K562 (cell line): Measurements from ENCODE around the gene CCDC85B. TPM values are rescaled to one million over a fixed set of nuclear protein-coding genes. Genes with fewer than 3 reads are reported as not detected.
A peak's percentile ranks its signal among the peaks of the same experiment; 100 is the strongest.

Experiments
- ATAC-seq: fragments of 200-7000 bp; cut with Tn5 transposase; 3 replicates; pipeline ENCODE4 v1.9.1; 2020; ENCODE audit warnings: moderate library complexity
- BruUV-seq: library from RNA; stranded (reverse); fragments of 400-500 nt; replicated peaks from 2 replicates; lab custom pipeline; 2021; lab: Mats Ljungman, UMichigan
- CTCF ChIA-PET: fragments of 300-600 bp; formaldehyde crosslinking; extraction: SDS; loops from one replicate; lab custom pipeline; 2021; ENCODE audit warnings: low intra/inter-chr PET ratio; lab: Yijun Ruan, JAX
- POLR2A ChIA-PET: fragments of 300-600, 350-650 bp; sonication (Branson Sonifier 250); formaldehyde crosslinking; extraction: SDS; loops from one replicate; lab custom pipeline; 2021; ENCODE audit warnings: antibody characterized with exemption, inconsistent platforms; lab: Yijun Ruan, JAX
- DNase-seq, 4 experiments: peaks; one replicate each; pipeline versions ENCODE4 v3.0.0 to v3.0.0-alpha.2; 2011 to 2018; ENCODE audit warnings: low spot score in 3 of 4, mixed read lengths in 3 of 4; ENCODE audit errors: extremely low read depth in 1 of 4
- FAIRE-seq: peaks from 2 replicates; lab custom pipeline; 2011; peaks lifted over from hg19 to GRCh38; lab: Jason Lieb, UNC
- H2AFZ ChIP-seq: 2 replicates; pipeline ENCODE4 v1.6.0; 2011; ENCODE audit warnings: low read depth, low read length, control low read depth, inconsistent platforms
- H3K27ac ChIP-seq: fragments of 200-600 bp; 3 replicates; pipeline ENCODE4 v1.8.0; 2011; ENCODE audit warnings: low read depth, mild to moderate bottlenecking, control low read depth, inconsistent platforms, low read length, moderate library complexity, mixed read lengths; ENCODE audit errors: extremely low read depth
- H3K27me3 ChIP-seq, 2 experiments: fragments of 300-600 bp in 1 of 2; 2 replicates in 1 of 2; 3 replicates in 1 of 2; pipeline versions ENCODE4 v1.6.0 to v1.8.0; 2011; ENCODE audit warnings: inconsistent platforms in 2 of 2, low read length in 2 of 2, mild to moderate bottlenecking in 1 of 2, mixed read lengths in 1 of 2, moderate library complexity in 1 of 2; ENCODE audit not compliant: control insufficient read depth in 2 of 2, insufficient read depth in 2 of 2
- H3K36me3 ChIP-seq: fragments of 300-600 bp; 3 replicates; pipeline ENCODE4 v1.8.0; 2011; ENCODE audit warnings: mild to moderate bottlenecking, low read length, inconsistent platforms; ENCODE audit not compliant: control insufficient read depth, insufficient read depth
- H3K4me1 ChIP-seq, 2 experiments: fragments of 200-600 bp in 1 of 2; replicated peaks in 1 of 2; 2 replicates in 1 of 2; 3 replicates in 1 of 2; pipeline versions ENCODE4 v1.5.1 to v1.8.0; 2011; ENCODE audit warnings: inconsistent platforms in 2 of 2, low read length in 2 of 2, mild to moderate bottlenecking in 1 of 2, mixed read lengths in 1 of 2, moderate library complexity in 1 of 2; ENCODE audit not compliant: control insufficient read depth in 2 of 2, insufficient read depth in 2 of 2
- H3K4me2 ChIP-seq: 2 replicates; pipeline ENCODE4 v1.6.1; 2011; ENCODE audit warnings: low read length, control low read depth, inconsistent platforms, mixed read lengths; ENCODE audit not compliant: insufficient read depth
- H3K4me3 ChIP-seq: fragments of 200-600 bp; sonication (generic), shearing (Covaris generic); 2 replicates; pipeline ENCODE4 v1.5.1; 2016; ENCODE audit warnings: control low read depth, inconsistent platforms
- H3K79me2 ChIP-seq: fragments of 200-600 bp; 3 replicates; pipeline ENCODE4 v1.8.0; 2011; ENCODE audit warnings: low read length, inconsistent platforms; ENCODE audit not compliant: control insufficient read depth, insufficient read depth
- H3K9ac ChIP-seq, 2 experiments: 2 replicates each; pipeline versions ENCODE4 v1.6.0 to v1.6.1; 2011; ENCODE audit warnings: low read depth in 2 of 2, low read length in 2 of 2, control low read depth in 1 of 2, inconsistent platforms in 1 of 2, mild to moderate bottlenecking in 1 of 2, mixed read lengths in 1 of 2; ENCODE audit not compliant: insufficient read depth in 1 of 2
- H3K9me1 ChIP-seq: one replicate; pipeline ENCODE4 v1.6.0; 2011; ENCODE audit warnings: inconsistent platforms, mild to moderate bottlenecking, low read length, moderate library complexity; ENCODE audit not compliant: control insufficient read depth, insufficient read depth
- H3K9me3 ChIP-seq: replicated peaks from 2 replicates; pipeline ENCODE4 v1.5.1; 2011; ENCODE audit warnings: low read depth, low read length, inconsistent platforms; ENCODE audit not compliant: control insufficient read depth, insufficient read depth
- H4K20me1 ChIP-seq: replicated peaks from 2 replicates; pipeline ENCODE4 v1.6.1; 2011; ENCODE audit warnings: low read length, inconsistent platforms, mixed read lengths; ENCODE audit not compliant: control insufficient read depth, insufficient read depth
- C11orf30 ChIP-seq: fragments of 450-650 bp; IDR thresholded peaks from 2 replicates; pipeline ENCODE4 v1.6.1; 2016; ENCODE audit warnings: low read depth, mild to moderate bottlenecking
- DDX20 ChIP-seq: fragments of 450-650 bp; IDR thresholded peaks from 2 replicates; pipeline ENCODE4 v1.6.1; 2016; ENCODE audit warnings: missing genetic modification characterization, low read depth, mild to moderate bottlenecking, missing compliant biosample characterization, moderate library complexity
- GABPB2 ChIP-seq: fragments of 250-450 bp; sonication (Bioruptor Pico); conservative IDR thresholded peaks from 2 replicates; pipeline ENCODE4 v1.5.1; 2021; ENCODE audit warnings: mild to moderate bottlenecking
- MCM3 ChIP-seq: fragments of 450-650 bp; IDR thresholded peaks from 2 replicates; pipeline ENCODE4 v1.6.1; 2016
- NFIC ChIP-seq: fragments of 450-650 bp; IDR thresholded peaks from 2 replicates; pipeline ENCODE4 v1.6.1; 2017; ENCODE audit warnings: mild to moderate bottlenecking, inconsistent platforms
- NR2C2 ChIP-seq, 2 experiments: fragments of 200-800 bp in 1 of 2; sonication (Bioruptor generic) in 1 of 2; sonication (generic) in 1 of 2; formaldehyde crosslinking in 1 of 2; IDR thresholded peaks; 2 replicates each; pipeline versions ENCODE4 v1.6.1 to v1.8.0; 2016 to 2022; ENCODE audit warnings: mild to moderate bottlenecking in 1 of 2, missing compliant biosample characterization in 1 of 2, missing genetic modification characterization in 1 of 2, missing genetic modification reagents in 1 of 2
- PHF21A ChIP-seq: fragments of 450-650 bp; IDR thresholded peaks from 2 replicates; pipeline ENCODE4 v1.6.1; 2017; ENCODE audit warnings: low read depth, borderline replicate concordance
- RBFOX2 ChIP-seq: fragments of 200-400 bp; formaldehyde crosslinking; IDR thresholded peaks from 2 replicates; pipeline ENCODE4 v1.6.1; 2017; ENCODE audit warnings: low read depth, mild to moderate bottlenecking, low read length, moderate library complexity
- TSC22D4 ChIP-seq: fragments of 450-650 bp; IDR thresholded peaks from 2 replicates; pipeline ENCODE4 v1.6.1; 2016; ENCODE audit warnings: missing genetic modification characterization, missing biosample characterization, control low read depth
- ZNF830 ChIP-seq: fragments of 250-450 bp; sonication (Bioruptor Pico); IDR thresholded peaks from 2 replicates; pipeline ENCODE4 v1.5.0; 2021; ENCODE audit warnings: mild to moderate bottlenecking
- ZSCAN29 ChIP-seq: fragments of 450-650 bp; IDR thresholded peaks from 2 replicates; pipeline ENCODE4 v1.6.1; 2017
- WGBS: fragments of 100-300 bp; shearing (Covaris generic); methylation state at CpG from one replicate; pipeline ENCODE4 v1.1.6; 2016; ENCODE audit warnings: low coverage, mixed read lengths; ENCODE audit not compliant: insufficient coverage; ENCODE audit errors: missing lambda C conversion rate; 5-methylcytosine and 5-hydroxymethylcytosine counted together
- in situ Hi-C: fragments of 300-500 bp; cut with MboI; formaldehyde crosslinking; loops from 4 replicates; pipeline ENCODE4 v1.15.0; 2018; ENCODE audit warnings: inconsistent platforms, mixed read lengths
- intact Hi-C: fragments of 100-400 bp; cut with micrococcal nuclease; formaldehyde crosslinking; loops from 2 replicates; pipeline ENCODE4 v1.14.2; 2022
- polyA plus RNA-seq, 8 experiments: library from polyadenylated mRNA; depleted of rRNA in 4 of 8; stranded (reverse) in 5 of 8; unstranded in 3 of 8; fragments of >200 nt; fragmentation: Nextera tagmentation in 2 of 8; fragmentation: Illumina TruSeq in 1 of 8; extraction: Ambion mirVana in 2 of 8; extraction: Trizol in 1 of 8; gene quantifications; 2 replicates each; pipeline versions ENCODE4 v1.2.1 to v1.2.3, GENCODE V29; 2011 to 2014; ENCODE audit warnings: inconsistent platforms in 1 of 8, missing spikeins in 1 of 8
- total RNA-seq, 7 experiments: library from RNA; depleted of rRNA in 6 of 7; stranded (reverse); fragments of >200 nt in 6 of 7; fragmentation: Illumina TruSeq in 2 of 7; extraction: Trizol in 2 of 7; gene quantifications; 2 replicates each; pipeline versions ENCODE4 v1.2.1 to v1.2.3, GENCODE V29; 2011 to 2021; ENCODE audit warnings: low replicate concordance in 1 of 7
- TF ChIP-seq, protein P1 (sequence below): IDR thresholded peaks from 3 replicates; pipeline ENCODE4 v1.6.1; 2011; ENCODE audit warnings: borderline replicate concordance, mild to moderate bottlenecking, moderate library complexity; ENCODE audit not compliant: insufficient read length; ENCODE audit errors: extremely low read depth

CCDC85B gene
- total and polyA plus RNA-seq, 9 of the 15 experiments (the other 6 are each of a cell fraction or from before 2014, with no cell fraction given) = 0.14 to 138 (median 6.2) TPM

DNA sequence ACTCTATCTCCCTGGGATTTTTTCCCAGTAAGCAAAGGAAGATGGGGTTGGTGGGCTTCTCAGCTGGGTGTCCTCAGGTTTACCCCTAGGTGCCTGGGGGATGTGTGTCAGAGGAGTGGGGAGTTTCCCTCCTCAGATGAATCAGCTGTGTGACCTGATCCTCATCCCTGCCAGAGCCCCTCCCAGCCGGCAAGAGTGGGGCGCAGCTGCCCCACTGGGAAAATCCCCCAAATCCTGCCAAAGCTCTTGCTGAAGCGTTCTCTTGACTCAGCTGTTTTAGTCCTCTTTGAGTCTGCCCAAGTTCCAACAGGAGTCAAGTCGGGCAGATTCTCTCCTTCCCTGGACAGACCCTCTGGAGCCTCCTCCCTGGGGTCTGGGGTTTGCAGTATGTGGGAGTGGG lies 22.4 kb downstream of the CCDC85B start:
- Histone ChIP-seq H4K20me1 (no peaks in the 10 kb centered on the region), H3K4me1 (peaks cover 40 to 51% of the 10 kb centered on the region in 2 experiments), H3K4me2 (no peak overlapping the region), H3K36me3 (peaks cover 11% of the 10 kb centered on the region; the same call in 1 of the 3 replicates), H3K27ac (peak overlapping the region; percentile 39; the same call in 2 of the 3 replicates), H3K4me3 (no peak overlapping the region), H3K27me3 (no peaks in the 10 kb centered on the region), H3K9me1 (no peaks in the 10 kb centered on the region), H3K9ac (peak overlapping the region; percentile 18 to 60; a peak in 2 of 4 replicates)
- intact Hi-C loops = loop anchor here (2.0 kb wide), 1 partner anchor 24 kb away; the partner anchor contains the start of gene FIBP
- ATAC-seq = no peak
- in situ Hi-C loops = no loop called here
- CTCF ChIA-PET = no interaction called here
- no peak for TF ChIP-seq PHF21A
- TF ChIP-seq C11orf30 = peak; percentile 18; the same call in 1 of the 2 replicates
- TF ChIP-seq, all 486 proteins: peak for 1
- peaks cover 11% of the 10 kb centered on the region for H3K79me2 ChIP-seq
- no peak overlapping the region for H2AFZ ChIP-seq
- H3K9me3 ChIP-seq = no peaks in the 10 kb centered on the region
- 65% methylated on average over 4 of the region's 4 CpGs for WGBS
- no TSS peak for BruUV-seq
- FAIRE-seq (no peak), DNase-seq (no peak)
- POLR2A ChIA-PET = interaction anchor here (0.6 to 6.0 kb wide), 4 partner anchors 10 to 53 kb away, joined by 3 to 73 read pairs (median 8); partner anchors contain the start of gene FOSL1

DNA sequence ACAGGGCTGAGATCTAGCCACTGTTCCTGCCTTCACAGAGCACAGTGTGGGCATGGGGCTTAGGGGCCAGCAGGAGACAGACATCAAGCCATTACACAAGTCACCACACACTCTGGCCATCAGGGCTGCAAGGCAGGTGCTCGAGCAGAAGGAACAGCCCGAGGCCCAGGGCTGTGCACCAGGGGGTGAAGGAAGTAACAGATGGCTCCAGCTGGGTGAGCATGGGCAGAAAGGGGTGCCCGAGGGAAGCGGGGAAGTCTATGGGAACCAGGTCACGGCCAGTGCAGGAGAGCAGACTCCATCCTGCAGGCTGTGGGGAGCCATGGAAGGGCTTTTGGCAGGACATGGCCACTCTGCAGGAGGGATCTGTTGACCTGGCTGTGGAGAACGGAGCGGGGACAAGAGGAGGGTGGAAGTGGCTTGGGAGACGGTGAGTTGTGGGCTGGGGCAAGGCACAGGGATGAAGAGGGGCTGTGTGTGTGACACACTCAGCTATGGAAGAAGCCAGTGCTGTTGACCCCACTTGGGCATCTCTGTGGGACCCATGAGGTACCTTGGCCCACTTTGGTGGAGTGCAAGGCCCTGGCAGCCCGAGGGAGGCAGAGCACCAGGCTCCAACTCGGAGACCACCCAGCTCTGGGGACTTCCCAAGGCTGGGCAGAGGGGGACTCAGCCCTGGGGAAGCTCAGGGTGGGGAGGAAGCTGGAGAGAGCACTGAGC lies 24.8 kb downstream of the CCDC85B start:
- DNase-seq (no peak), FAIRE-seq (no peak), ATAC-seq (no peak)
- no peak overlapping the region for H3K4me3 ChIP-seq
- H3K79me2 ChIP-seq = peaks cover 27% of the 10 kb centered on the region
- H3K27me3 ChIP-seq = no peaks in the 10 kb centered on the region
- intact Hi-C loops (no loop called here), in situ Hi-C loops (no loop called here)
- no peak overlapping the region for H2AFZ ChIP-seq
- peak overlapping the region in 1 of 2 experiments; percentile 84; a peak in 3 of 4 replicates for H3K9ac ChIP-seq
- no peaks in the 10 kb centered on the region for H3K9me3 ChIP-seq
- no peaks in the 10 kb centered on the region for H4K20me1 ChIP-seq
- BruUV-seq = no TSS peak
- ChIA-PET POLR2A (interaction anchor here (0.5 to 2.3 kb wide), 11 partner anchors 8 to 227 kb away, joined by 3 to 14 read pairs (median 3); partner anchors contain the start of genes CCDC85B and FOSL1), CTCF (no interaction called here)
- no peak overlapping the region for H3K27ac ChIP-seq
- peaks cover 39 to 66% of the 10 kb centered on the region in 2 experiments for H3K4me1 ChIP-seq
- peaks cover 11% of the 10 kb centered on the region; the same call in 1 of the 3 replicates for H3K36me3 ChIP-seq
- 64% methylated on average over 8 of the region's 10 CpGs for WGBS
- peak overlapping the region; percentile 1; the same call in 1 of the 2 replicates for H3K4me2 ChIP-seq
- no peaks in the 10 kb centered on the region for H3K9me1 ChIP-seq
- TF ChIP-seq RBFOX2 (peak; percentile 13; the same call in 1 of the 2 replicates), TSC22D4 (tag) (no peak), ZNF830 (CRISPR knock-in tag) (no peak), DDX20 (tag) (no peak), NR2C2 (CRISPR knock-in tag; IDR thresholded peaks at IDR 0.05) (0 out of 2 replicates have a peak, but pooled peaks have one; percentile 37), NR2C2 (tag; IDR thresholded peaks at IDR 0.05) (no peak), NFIC (0 out of 2 replicates have a peak, but pooled peaks have one; percentile 17), ZSCAN29 (no peak), MCM3 (no peak), GABPB2 (CRISPR knock-in tag) (no peak)
- TF ChIP-seq, protein P1, sequence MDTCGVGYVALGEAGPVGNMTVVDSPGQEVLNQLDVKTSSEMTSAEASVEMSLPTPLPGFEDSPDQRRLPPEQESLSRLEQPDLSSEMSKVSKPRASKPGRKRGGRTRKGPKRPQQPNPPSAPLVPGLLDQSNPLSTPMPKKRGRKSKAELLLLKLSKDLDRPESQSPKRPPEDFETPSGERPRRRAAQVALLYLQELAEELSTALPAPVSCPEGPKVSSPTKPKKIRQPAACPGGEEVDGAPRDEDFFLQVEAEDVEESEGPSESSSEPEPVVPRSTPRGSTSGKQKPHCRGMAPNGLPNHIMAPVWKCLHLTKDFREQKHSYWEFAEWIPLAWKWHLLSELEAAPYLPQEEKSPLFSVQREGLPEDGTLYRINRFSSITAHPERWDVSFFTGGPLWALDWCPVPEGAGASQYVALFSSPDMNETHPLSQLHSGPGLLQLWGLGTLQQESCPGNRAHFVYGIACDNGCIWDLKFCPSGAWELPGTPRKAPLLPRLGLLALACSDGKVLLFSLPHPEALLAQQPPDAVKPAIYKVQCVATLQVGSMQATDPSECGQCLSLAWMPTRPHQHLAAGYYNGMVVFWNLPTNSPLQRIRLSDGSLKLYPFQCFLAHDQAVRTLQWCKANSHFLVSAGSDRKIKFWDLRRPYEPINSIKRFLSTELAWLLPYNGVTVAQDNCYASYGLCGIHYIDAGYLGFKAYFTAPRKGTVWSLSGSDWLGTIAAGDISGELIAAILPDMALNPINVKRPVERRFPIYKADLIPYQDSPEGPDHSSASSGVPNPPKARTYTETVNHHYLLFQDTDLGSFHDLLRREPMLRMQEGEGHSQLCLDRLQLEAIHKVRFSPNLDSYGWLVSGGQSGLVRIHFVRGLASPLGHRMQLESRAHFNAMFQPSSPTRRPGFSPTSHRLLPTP = no peak
